GM18870 (cell line): ENCODE results near the gene RBM4B.

Source experiments
- ATAC-seq: cut with Tn5 transposase; IDR thresholded peaks from one replicate; pipeline ENCODE4 v1.9.1; 2021; ENCODE audit warnings: moderate library complexity; ENCODE audit not compliant: unreplicated experiment

The RBM4B gene

GRCh38 chr11:66687831-66688281 lies 10.2 kb upstream of the RBM4B start:
- no peak for ATAC-seq

GRCh38 chr11:66686801-66687750 lies 9.4 kb upstream of the RBM4B start:
- ATAC-seq = no peak

- ATAC-seq = no peak
Observed at GRCh38 chr11:66686100-66686785, 8.6 kb upstream of the RBM4B start.

- ATAC-seq = no peak
Observed at GRCh38 chr11:66685276-66686099, 7.8 kb upstream of the RBM4B start.

- no peak for ATAC-seq
Observed at GRCh38 chr11:66684635-66685034, 6.9 kb upstream of the RBM4B start.

GRCh38 chr11:66683877-66684276 lies 6.2 kb upstream of the RBM4B start:
- no peak for ATAC-seq

GRCh38 chr11:66680966-66681645 lies 3.4 kb upstream of the RBM4B start:
- ATAC-seq = no peak

- ATAC-seq = no peak
Observed at GRCh38 chr11:66676931-66677598, 622 bp downstream of the RBM4B start.

- ATAC-seq = no peak
Observed at GRCh38 chr11:66676282-66676919, 1.3 kb downstream of the RBM4B start.

GRCh38 chr11:66674964-66675602 lies 2.6 kb downstream of the RBM4B start:
- ATAC-seq = no peak

- no peak for ATAC-seq
Observed at GRCh38 chr11:66670816-66671215, 6.9 kb downstream of the RBM4B start.

- ATAC-seq = no peak
Observed at GRCh38 chr11:66665369-66665768, 12.3 kb downstream of the RBM4B start.

GRCh38 chr11:66663741-66664296 lies 13.9 kb downstream of the RBM4B start:
- ATAC-seq = no peak

GRCh38 chr11:66659763-66660162 lies 17.9 kb downstream of the RBM4B start:
- no peak for ATAC-seq

- no peak for ATAC-seq
Observed at GRCh38 chr11:66653123-66653522, 24.6 kb downstream of the RBM4B start.

GRCh38 chr11:66652651-66653050 lies 25.0 kb downstream of the RBM4B start:
- ATAC-seq = no peak

GRCh38 chr11:66651016-66651415 lies 26.7 kb downstream of the RBM4B start:
- ATAC-seq = no peak

- no peak for ATAC-seq
Observed at GRCh38 chr11:66649903-66650302, 27.8 kb downstream of the RBM4B start.

- ATAC-seq = no peak
Observed at GRCh38 chr11:66646828-66647227, 30.9 kb downstream of the RBM4B start.
